H1 (cell line): Measurements from ENCODE around the gene AP1G2. TPM values are rescaled to one million over a fixed set of nuclear protein-coding genes. Genes with fewer than 3 reads are reported as not detected.

ENCODE experiments used
- ATF2 ChIP-seq: IDR thresholded peaks from 2 replicates; pipeline ENCODE4 v1.6.1; 2012; ENCODE audit warnings: low read length, inconsistent platforms
- BACH1 ChIP-seq: IDR thresholded peaks from 2 replicates; pipeline ENCODE4 v1.6.1; 2012; ENCODE audit warnings: low read length, improper control_type of control experiment
- BCL11A ChIP-seq, 2 experiments: IDR thresholded peaks; one replicate each; pipeline ENCODE4 v1.6.1; 2011; ENCODE audit warnings: low read depth in 2 of 2, low read length in 2 of 2, mild to moderate bottlenecking in 2 of 2
- BRCA1 ChIP-seq: IDR thresholded peaks from 2 replicates; pipeline ENCODE4 v1.6.1; 2012; ENCODE audit warnings: low read depth, low read length, improper control_type of control experiment
- CHD2 ChIP-seq: IDR thresholded peaks from 2 replicates; pipeline ENCODE4 v1.6.1; 2012; ENCODE audit warnings: low read length, improper control_type of control experiment
- CREB1 ChIP-seq: IDR thresholded peaks from 2 replicates; pipeline ENCODE4 v1.6.1; 2012; ENCODE audit warnings: inconsistent platforms
- CTCF ChIP-seq, 3 experiments: IDR thresholded peaks; 1 replicate in 2 of 3; 2 replicates in 1 of 3; pipeline versions ENCODE4 v1.5.1 to v1.6.1; 2011; ENCODE audit warnings: low read length in 3 of 3, mild to moderate bottlenecking in 3 of 3, inconsistent platforms in 2 of 3, low read depth in 1 of 3, moderate library complexity in 1 of 3; ENCODE audit not compliant: insufficient read depth in 1 of 3; ENCODE audit errors: control extremely low read depth in 1 of 3
- E2F6 ChIP-seq: IDR thresholded peaks from 2 replicates; pipeline ENCODE4 v1.6.1; 2012; ENCODE audit warnings: inconsistent platforms
- JUND ChIP-seq: IDR thresholded peaks from 2 replicates; pipeline ENCODE4 v1.6.1; 2011; ENCODE audit warnings: mild to moderate bottlenecking, improper control_type of control experiment, low read length
- KDM4A ChIP-seq: IDR thresholded peaks from one replicate; pipeline ENCODE4 v1.7.1; 2012; ENCODE audit warnings: low read depth, mild to moderate bottlenecking, moderate library complexity, low read length, inconsistent platforms; ENCODE audit not compliant: severe bottlenecking
- KDM5A ChIP-seq: fragments of 200-600 bp; IDR thresholded peaks from 2 replicates; pipeline ENCODE4 v1.7.1; 2012; ENCODE audit warnings: mild to moderate bottlenecking, low read length, inconsistent platforms, mixed read lengths
- NANOG ChIP-seq: IDR thresholded peaks from 2 replicates; pipeline ENCODE4 v1.6.1; 2011; ENCODE audit warnings: low read length, low read depth, mild to moderate bottlenecking, inconsistent platforms; ENCODE audit not compliant: insufficient read depth, poor library complexity, severe bottlenecking
- POLR2AphosphoS5 ChIP-seq: IDR thresholded peaks from 2 replicates; pipeline ENCODE4 v1.6.1; 2011; ENCODE audit warnings: low read depth, low read length
- RBBP5 ChIP-seq: IDR thresholded peaks from 2 replicates; pipeline ENCODE4 v1.7.1; 2012; ENCODE audit warnings: low read depth, mild to moderate bottlenecking, inconsistent platforms, low read length, moderate library complexity, borderline replicate concordance
- RFX5 ChIP-seq: IDR thresholded peaks from 2 replicates; pipeline ENCODE4 v1.6.1; 2011; ENCODE audit warnings: low read depth, low read length, improper control_type of control experiment, borderline replicate concordance
- RXRA ChIP-seq: IDR thresholded peaks from 2 replicates; pipeline ENCODE4 v1.6.1; 2011; ENCODE audit warnings: low read depth, mild to moderate bottlenecking, low read length, moderate library complexity; ENCODE audit not compliant: insufficient read depth
- SP1 ChIP-seq: IDR thresholded peaks from 2 replicates; pipeline ENCODE4 v1.6.1; 2011; ENCODE audit warnings: low read depth, low read length
- SP4 ChIP-seq: IDR thresholded peaks from 2 replicates; pipeline ENCODE4 v1.6.1; 2012; ENCODE audit warnings: low read length, inconsistent platforms
- ZNF274 ChIP-seq: IDR thresholded peaks from 2 replicates; pipeline ENCODE4 v1.7.0; 2012; ENCODE audit warnings: low read length, borderline replicate concordance; ENCODE audit errors: extremely low read depth
- polyA plus RNA-seq, 7 experiments: library from polyadenylated mRNA; depleted of rRNA in 3 of 7; stranded (reverse) in 5 of 7; unstranded in 2 of 7; fragments of >200 nt in 5 of 7; fragments of 200-250 nt in 2 of 7; gene quantifications; 1 replicate in 5 of 7; 2 replicates in 1 of 7; 4 replicates in 1 of 7; pipeline versions ENCODE4 v1.2.1 to v1.2.3, GENCODE V29; 2011 to 2013; ENCODE audit warnings: missing spikeins in 2 of 7, mixed read lengths in 2 of 7
- total RNA-seq: library from RNA; stranded (reverse); fragmentation: NEBNext Ultra II Directional; extraction: Animal tissue kit (Norgen Biotek cat#: 25700); gene quantifications from 2 replicates; pipeline ENCODE4 v1.2.1, GENCODE V29; 2021

Gene AP1G2
- total and polyA plus RNA-seq, 2 of the 8 experiments (the other 6 are each of a cell fraction or from before 2014, with no cell fraction given): 70.9 to 134 TPM

GRCh38 chr14:23544511-23545447 is 22.8 kb downstream of the AP1G2 start (continued):
- TF ChIP-seq KDM4A: no peak
- peak; percentile 53; the same call in 1 of the 2 replicates for TF ChIP-seq POLR2AphosphoS5
- no peak for TF ChIP-seq BRCA1
- no peak for TF ChIP-seq NANOG
- no peak for TF ChIP-seq ZNF274
- TF ChIP-seq CTCF (IDR thresholded peaks at IDR 0.05; ENCODE audit: control extremely low read depth in 1 of 3, insufficient read depth in 1 of 3, low read depth in 1 of 3, low read length in 3 of 3): no peak
- peak; percentile 12; the same call in 1 of the 2 replicates for TF ChIP-seq SP1
- TF ChIP-seq KDM5A: no peak
- TF ChIP-seq ATF2: no peak
- peak; percentile 31; the same call in 1 of the 2 replicates for TF ChIP-seq CREB1
- TF ChIP-seq E2F6: peak; percentile 85
- no peak for TF ChIP-seq JUND
- no peak for TF ChIP-seq BACH1
- TF ChIP-seq BCL11A (IDR thresholded peaks at IDR 0.05; ENCODE audit: low read depth in 2 of 2, low read length in 2 of 2): no peak
- TF ChIP-seq CHD2: no peak
- TF ChIP-seq RXRA: no peak
- no peak for TF ChIP-seq RFX5
- TF ChIP-seq SP4: no peak
- peak; percentile 35; the same call in 1 of the 2 replicates for TF ChIP-seq RBBP5
